ENCODE results near the gene DNA2. TPM values are rescaled to one million over a fixed set of nuclear protein-coding genes. Genes with fewer than 3 reads are reported as not detected.

DNA2 gene
- total and polyA plus RNA-seq, 10 donors: 1.4 to 13.6 (median 6.7) TPM

DNA sequence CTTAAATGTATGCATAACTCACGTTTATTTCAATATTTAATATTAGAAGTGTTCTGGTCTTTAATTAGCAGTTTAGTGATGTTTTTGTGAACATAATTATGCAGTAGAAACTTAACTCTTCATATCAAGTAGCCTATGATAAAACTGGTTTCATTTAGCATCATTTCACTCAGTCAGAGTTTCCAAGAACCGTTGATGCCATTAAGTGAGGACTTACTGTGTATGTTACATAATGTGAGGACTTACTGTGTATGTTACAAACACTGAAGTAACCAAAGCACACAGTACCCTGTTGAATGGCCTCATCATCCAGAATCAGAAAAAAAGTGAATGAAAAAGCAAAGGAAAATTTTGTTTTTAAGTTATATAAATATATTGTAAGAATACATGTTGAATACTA, 106.2 kb downstream of the DNA2 start:
- peaks cover 0 to 2% (median 0%) of the 10 kb centered on the region in 8 donors for H3K9me3 ChIP-seq
- H3K27me3 ChIP-seq (replicated peaks in 1 of 7): no peaks in the 10 kb centered on the region
- peaks cover 0 to 91% (median 24%) of the 10 kb centered on the region in 6 donors for H3K36me3 ChIP-seq
- peaks cover 0 to 5% (median 0%) of the 10 kb centered on the region in 6 donors for H3K4me1 ChIP-seq
- intact Hi-C loops (cut with DNase I; ENCODE audit: low total_unique reads): no loop called here
- no peak overlapping the region for H3K4me3 ChIP-seq
- no peak for TF ChIP-seq POLR2A (IDR thresholded peaks at IDR 0.05)
- no peak for TF ChIP-seq POLR2AphosphoS5 (IDR thresholded peaks at IDR 0.05)
- TF ChIP-seq, protein P1, sequence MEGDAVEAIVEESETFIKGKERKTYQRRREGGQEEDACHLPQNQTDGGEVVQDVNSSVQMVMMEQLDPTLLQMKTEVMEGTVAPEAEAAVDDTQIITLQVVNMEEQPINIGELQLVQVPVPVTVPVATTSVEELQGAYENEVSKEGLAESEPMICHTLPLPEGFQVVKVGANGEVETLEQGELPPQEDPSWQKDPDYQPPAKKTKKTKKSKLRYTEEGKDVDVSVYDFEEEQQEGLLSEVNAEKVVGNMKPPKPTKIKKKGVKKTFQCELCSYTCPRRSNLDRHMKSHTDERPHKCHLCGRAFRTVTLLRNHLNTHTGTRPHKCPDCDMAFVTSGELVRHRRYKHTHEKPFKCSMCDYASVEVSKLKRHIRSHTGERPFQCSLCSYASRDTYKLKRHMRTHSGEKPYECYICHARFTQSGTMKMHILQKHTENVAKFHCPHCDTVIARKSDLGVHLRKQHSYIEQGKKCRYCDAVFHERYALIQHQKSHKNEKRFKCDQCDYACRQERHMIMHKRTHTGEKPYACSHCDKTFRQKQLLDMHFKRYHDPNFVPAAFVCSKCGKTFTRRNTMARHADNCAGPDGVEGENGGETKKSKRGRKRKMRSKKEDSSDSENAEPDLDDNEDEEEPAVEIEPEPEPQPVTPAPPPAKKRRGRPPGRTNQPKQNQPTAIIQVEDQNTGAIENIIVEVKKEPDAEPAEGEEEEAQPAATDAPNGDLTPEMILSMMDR (IDR thresholded peaks at IDR 0.05 in 8 of 11, conservative IDR thresholded peaks at IDR 0.05 in 3 of 11): no peak
- no peak for DNase-seq
- no peak overlapping the region for H3K27ac ChIP-seq
- WGBS, 5 donors: 58 to 81% (median 74%) methylated on average over 2 of the region's 2 CpGs

DNA sequence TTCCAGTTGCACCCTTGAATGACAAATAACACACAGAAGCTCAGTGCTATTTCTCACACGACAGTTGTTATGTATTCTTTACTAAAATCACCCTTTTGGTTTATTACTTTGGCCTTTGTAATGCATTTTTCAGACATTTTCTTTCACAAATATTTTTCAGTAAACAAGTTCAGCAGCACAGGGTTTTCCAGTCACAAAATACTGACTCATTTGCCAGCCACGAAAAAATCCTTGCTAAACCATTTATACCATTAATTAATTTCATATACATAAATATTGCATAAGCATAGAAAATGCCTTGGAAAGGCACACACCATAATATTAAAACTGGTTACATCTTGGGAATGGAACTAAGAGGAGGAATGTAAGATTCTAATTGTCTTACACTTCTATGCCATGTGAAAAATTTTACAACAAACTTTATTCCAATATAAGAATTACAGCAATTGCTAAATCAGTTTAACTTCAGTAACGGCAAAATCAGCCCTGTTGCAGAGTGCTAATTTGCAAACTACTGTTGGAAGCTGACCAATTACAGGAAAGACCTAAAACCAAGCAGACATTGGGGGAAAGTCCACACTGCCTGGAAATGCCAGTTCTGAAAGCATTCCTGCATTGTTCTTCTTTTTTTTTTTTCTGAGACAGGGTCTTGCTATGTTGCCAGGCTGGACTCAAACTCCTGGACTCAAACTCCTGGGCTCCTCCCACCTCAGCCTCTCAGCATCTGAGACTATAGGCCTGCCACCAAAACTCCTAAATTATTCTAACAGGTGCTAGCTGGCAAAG, 107.5 kb downstream of the DNA2 start:
- Histone ChIP-seq H3K4me1 (peaks cover 0 to 5% (median 0%) of the 10 kb centered on the region in 6 donors), H3K36me3 (peaks cover 0 to 89% (median 24%) of the 10 kb centered on the region in 6 donors), H3K4me3 (no peak overlapping the region), H3K27ac (no peak overlapping the region), H3K9me3 (no peaks in the 10 kb centered on the region), H3K27me3 (replicated peaks in 1 of 7) (no peaks in the 10 kb centered on the region)
- DNase-seq: no peak
- WGBS, 5 donors: 78 to 91% (median 83%) methylated on average over 3 of the region's 3 CpGs
- intact Hi-C loops (cut with DNase I; ENCODE audit: low total_unique reads): no loop called here
- TF ChIP-seq, protein P1 (IDR thresholded peaks at IDR 0.05 in 8 of 11, conservative IDR thresholded peaks at IDR 0.05 in 3 of 11): no peak
- TF ChIP-seq POLR2A (IDR thresholded peaks at IDR 0.05) (no peak), POLR2AphosphoS5 (IDR thresholded peaks at IDR 0.05) (no peak)

Small RNA genes within 50 kb of the gene (small RNA-seq; reads per million reads assigned to genes)
- gene RF00019 (0 reads per million in 4 donors), gene RNA5SP319 (0.07 to 0.48 (median 0.15) reads per million in 4 donors)

Other genes with a start within 250 kb of the DNA2 start
- not detected for gene ATOH7, start 239.9 kb downstream of the DNA2 start, total RNA-seq
- under 1 TPM; 0.04 to 0.10 (median 0.08) TPM for gene ATOH7, start 239.9 kb downstream of the DNA2 start, polyA plus RNA-seq
- 100 to 1,000 TPM in 3 of 7 donors, 10 to 100 TPM in 4; 43.2 to 109 (median 79.9) TPM for gene HNRNPH3, start 139.9 kb downstream of the DNA2 start, total RNA-seq
- gene HNRNPH3, start 139.9 kb downstream of the DNA2 start, polyA plus RNA-seq: 100 to 1,000 TPM in 2 of 3 donors, 10 to 100 TPM in 1; 96.5 to 142 (median 112) TPM
- gene PBLD, start 139.0 kb downstream of the DNA2 start, total RNA-seq: 1 to 10 TPM; 1.7 to 6.9 (median 3.5) TPM
- 1 to 10 TPM in 2 of 3 donors, under 1 TPM in 1; 0.96 to 1.2 (median 1.2) TPM for gene PBLD, start 139.0 kb downstream of the DNA2 start, polyA plus RNA-seq
- 10 to 100 TPM; 17.6 to 33.1 (median 27.2) TPM for gene RUFY2, start 64.7 kb downstream of the DNA2 start, total RNA-seq
- gene RUFY2, start 64.7 kb downstream of the DNA2 start, polyA plus RNA-seq: 1 to 10 TPM; 4.5 to 6.6 (median 5.1) TPM
- 10 to 100 TPM; 13.1 to 24.0 (median 18.2) TPM for gene SLC25A16, start 55.5 kb upstream of the DNA2 start, total RNA-seq
- 1 to 10 TPM; 6.0 to 9.9 (median 6.3) TPM for gene SLC25A16, start 55.5 kb upstream of the DNA2 start, polyA plus RNA-seq
- 1 to 10 TPM; 1.6 to 3.1 (median 2.5) TPM for gene TET1, start 88.4 kb upstream of the DNA2 start, total RNA-seq
- under 1 TPM; 0.04 to 0.16 (median 0.15) TPM for gene TET1, start 88.4 kb upstream of the DNA2 start, polyA plus RNA-seq
- gene CCAR1, start 249.3 kb upstream of the DNA2 start, total RNA-seq: 10 to 100 TPM; 57.5 to 83.6 (median 65.7) TPM
- gene CCAR1, start 249.3 kb upstream of the DNA2 start, polyA plus RNA-seq: 10 to 100 TPM; 37.4 to 72.8 (median 46.0) TPM

Measured in spleen (tissue), 11 donors.